OCI-LY7 (cell line): ENCODE data around the gene GPAT3. TPM values are rescaled to one million over a fixed set of nuclear protein-coding genes. Genes with fewer than 3 reads are reported as not detected.
A peak's percentile ranks its signal among the peaks of the same experiment; 100 is the strongest.

Experiments
- BruUV-seq: library from RNA; stranded (reverse); fragments of 400-500 nt; replicated peaks from 2 replicates; lab custom pipeline; 2021; lab: Mats Ljungman, UMichigan
- CTCF ChIA-PET: fragments of 300-600 bp; sonication (Branson Sonifier 250); formaldehyde crosslinking; loops from one replicate; lab custom pipeline; 2022; ENCODE audit warnings: antibody characterized with exemption; ENCODE audit not compliant: unreplicated experiment; lab: Charles Lee
- POLR2A ChIA-PET: fragments of 300-600 bp; sonication (Branson Sonifier 250); formaldehyde crosslinking; loops from one replicate; lab custom pipeline; 2022; ENCODE audit warnings: antibody characterized with exemption; lab: Charles Lee
- DNase-seq: peaks from one replicate; pipeline ENCODE4 v3.0.0-alpha.2; 2015; ENCODE audit warnings: low spot score
- H2AFZ ChIP-seq: fragments of 200-600 bp; sonication (generic), shearing (Covaris generic); 2 replicates; pipeline ENCODE4 v1.6.1; 2014; ENCODE audit warnings: mild to moderate bottlenecking, antibody characterized with exemption, low read length, moderate library complexity
- H3K27ac ChIP-seq: fragments of 200-600 bp; sonication (generic); 2 replicates; pipeline ENCODE4 v1.5.1; 2014; ENCODE audit warnings: mixed run types, low read depth, mild to moderate bottlenecking, moderate library complexity, low read length, inconsistent platforms; ENCODE audit not compliant: poor library complexity, severe bottlenecking
- H3K36me3 ChIP-seq: fragments of 200-600 bp; sonication (generic); 2 replicates; pipeline ENCODE4 v1.6.1; 2014; ENCODE audit warnings: mild to moderate bottlenecking, antibody characterized with exemption, low read length, moderate library complexity, mixed read lengths; ENCODE audit not compliant: insufficient read depth
- H3K4me1 ChIP-seq: fragments of 200-600 bp; sonication (generic); 2 replicates; pipeline ENCODE4 v1.5.1; 2014; ENCODE audit warnings: mild to moderate bottlenecking, low read length; ENCODE audit not compliant: insufficient read depth, poor library complexity, severe bottlenecking
- H3K4me2 ChIP-seq: fragments of 200-600 bp; sonication (generic); 2 replicates; pipeline ENCODE4 v1.6.1; 2014; ENCODE audit warnings: mild to moderate bottlenecking, low read length
- H3K4me3 ChIP-seq: fragments of 200-600 bp; sonication (generic); 2 replicates; pipeline ENCODE4 v1.5.1; 2014; ENCODE audit warnings: mild to moderate bottlenecking, low read depth, low read length; ENCODE audit not compliant: poor library complexity, severe bottlenecking
- H3K79me2 ChIP-seq: fragments of 200-600 bp; sonication (generic); 2 replicates; pipeline ENCODE4 v1.6.1; 2016; ENCODE audit warnings: low read depth, mild to moderate bottlenecking, low read length, moderate library complexity, mixed read lengths; ENCODE audit not compliant: insufficient read depth
- H3K9me2 ChIP-seq: fragments of 200-600 bp; sonication (generic); 2 replicates; pipeline ENCODE4 v1.6.1; 2016; ENCODE audit warnings: mild to moderate bottlenecking, low read length, mixed read lengths; ENCODE audit not compliant: insufficient read depth
- H3K9me3 ChIP-seq: fragments of 200-600 bp; sonication (generic); 2 replicates; pipeline ENCODE4 v1.6.1; 2014; ENCODE audit warnings: mild to moderate bottlenecking, mixed run types, low read length, mixed read lengths
- H4K20me1 ChIP-seq: fragments of 200-600 bp; sonication (generic); 2 replicates; pipeline ENCODE4 v1.6.1; 2014; ENCODE audit warnings: mild to moderate bottlenecking, antibody characterized with exemption, low read length, moderate library complexity, mixed read lengths; ENCODE audit not compliant: insufficient read depth
- EZH2phosphoT487 ChIP-seq: fragments of 200-600 bp; sonication (generic); IDR thresholded peaks from 2 replicates; pipeline ENCODE4 v1.6.1; 2018; ENCODE audit warnings: low read depth, borderline replicate concordance, mild to moderate bottlenecking, mixed run types, antibody characterized with exemption, low read length, moderate library complexity, mixed read lengths
- intact Hi-C: fragments of 100-400 bp; cut with micrococcal nuclease; formaldehyde crosslinking; loops from one replicate; pipeline ENCODE4 v1.10.0; 2022; ENCODE audit not compliant: unreplicated experiment
- total RNA-seq, 2 experiments: library from RNA; depleted of rRNA in 1 of 2; stranded (reverse); fragments of >200 nt in 1 of 2; shearing (Covaris generic) in 1 of 2; gene quantifications; 2 replicates each; pipeline ENCODE4 v1.2.3, GENCODE V29; 2014 to 2022
- TF ChIP-seq, protein P1 (sequence below): fragments of 200-600 bp; sonication (generic); conservative IDR thresholded peaks from 2 replicates; pipeline ENCODE4 v1.5.1; 2014; ENCODE audit warnings: mild to moderate bottlenecking, antibody characterized with exemption, low read length, moderate library complexity, mixed read lengths

Gene GPAT3
- total RNA-seq, 2 experiments from 2014 or later: 0.41 TPM; not detected in 1

DNA sequence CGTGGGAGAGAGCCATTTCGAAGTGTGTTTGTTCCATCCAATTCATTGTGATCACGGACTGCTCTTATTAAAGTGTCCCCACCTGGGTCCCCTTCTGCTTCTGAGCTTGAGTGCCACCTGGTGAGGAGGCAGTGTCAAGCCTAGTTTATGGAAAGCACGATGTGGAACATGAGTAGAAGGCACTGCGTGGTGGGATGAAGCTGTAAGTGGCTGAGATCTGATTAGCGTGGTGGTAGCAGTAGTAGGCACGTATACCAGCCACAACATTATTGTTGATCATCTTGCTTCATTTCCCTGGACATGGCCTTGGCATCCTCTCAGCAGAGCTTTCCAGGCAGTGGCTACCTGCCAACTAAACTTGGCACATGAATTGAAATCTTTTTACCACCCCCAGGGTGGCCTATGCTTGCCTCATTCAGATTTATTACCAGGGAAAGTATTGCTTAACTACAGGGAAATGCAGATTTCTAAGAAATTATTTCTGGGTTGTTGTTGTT is 46.4 kb downstream of the GPAT3 start:
- intact Hi-C loops: loop anchor here (1.0 to 2.0 kb wide), 2 partner anchors 220 to 298 kb away; partner anchors contain the start of gene COQ2
- peak; percentile 58 for DNase-seq
- Histone ChIP-seq H4K20me1 (no peaks in the 10 kb centered on the region), H3K9me2 (no peaks in the 10 kb centered on the region), H3K27ac (peak overlapping the region; percentile 14), H3K4me3 (peak overlapping the region; percentile 11), H2AFZ (peak overlapping the region; percentile 59), H3K4me2 (peak overlapping the region; percentile 52), H3K4me1 (peaks cover 12% of the 10 kb centered on the region), H3K79me2 (no peaks in the 10 kb centered on the region), H3K36me3 (no peaks in the 10 kb centered on the region), H3K9me3 (no peaks in the 10 kb centered on the region)
- no TSS peak for BruUV-seq
- POLR2A ChIA-PET: interaction anchor here (0.5 to 3.6 kb wide), 8 partner anchors 14 to 1587 kb away, joined by 3 to 26 read pairs (median 3); no protein-coding TSS in a partner anchor
- TF ChIP-seq, protein P1, sequence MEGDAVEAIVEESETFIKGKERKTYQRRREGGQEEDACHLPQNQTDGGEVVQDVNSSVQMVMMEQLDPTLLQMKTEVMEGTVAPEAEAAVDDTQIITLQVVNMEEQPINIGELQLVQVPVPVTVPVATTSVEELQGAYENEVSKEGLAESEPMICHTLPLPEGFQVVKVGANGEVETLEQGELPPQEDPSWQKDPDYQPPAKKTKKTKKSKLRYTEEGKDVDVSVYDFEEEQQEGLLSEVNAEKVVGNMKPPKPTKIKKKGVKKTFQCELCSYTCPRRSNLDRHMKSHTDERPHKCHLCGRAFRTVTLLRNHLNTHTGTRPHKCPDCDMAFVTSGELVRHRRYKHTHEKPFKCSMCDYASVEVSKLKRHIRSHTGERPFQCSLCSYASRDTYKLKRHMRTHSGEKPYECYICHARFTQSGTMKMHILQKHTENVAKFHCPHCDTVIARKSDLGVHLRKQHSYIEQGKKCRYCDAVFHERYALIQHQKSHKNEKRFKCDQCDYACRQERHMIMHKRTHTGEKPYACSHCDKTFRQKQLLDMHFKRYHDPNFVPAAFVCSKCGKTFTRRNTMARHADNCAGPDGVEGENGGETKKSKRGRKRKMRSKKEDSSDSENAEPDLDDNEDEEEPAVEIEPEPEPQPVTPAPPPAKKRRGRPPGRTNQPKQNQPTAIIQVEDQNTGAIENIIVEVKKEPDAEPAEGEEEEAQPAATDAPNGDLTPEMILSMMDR: peak; percentile 72
- TF ChIP-seq EZH2phosphoT487: no peak
- CTCF ChIA-PET: interaction anchor here (1.0 to 1.4 kb wide), 2 partner anchors 13 to 90 kb away, joined by 3 read pairs; no protein-coding TSS in a partner anchor

DNA sequence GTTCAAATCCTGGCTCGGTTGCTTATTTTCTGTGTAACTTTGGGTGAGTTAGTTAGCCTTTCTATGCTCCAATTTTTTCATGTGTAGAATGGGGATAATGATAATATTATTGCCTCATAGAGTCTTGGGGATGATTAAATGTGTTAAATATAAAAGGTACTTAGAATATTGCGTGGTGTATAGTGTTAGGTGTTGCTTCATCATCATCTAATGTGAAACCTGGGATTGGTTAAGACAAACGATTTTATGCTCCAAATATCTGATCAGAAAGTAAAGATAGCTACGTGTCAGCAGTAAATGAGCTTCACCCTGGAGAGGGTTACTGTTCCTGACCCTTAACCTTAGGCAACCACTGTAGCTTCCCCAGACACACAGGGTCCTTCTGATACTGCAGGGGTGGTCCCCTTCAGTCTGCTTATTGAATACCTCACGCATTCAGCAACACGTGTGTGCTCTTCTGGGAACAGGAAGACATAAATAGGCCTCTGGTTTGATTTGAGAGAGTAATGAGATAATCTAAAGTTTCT is 50.1 kb downstream of the GPAT3 start:
- Histone ChIP-seq H4K20me1 (no peaks in the 10 kb centered on the region), H3K79me2 (no peaks in the 10 kb centered on the region), H3K9me3 (no peaks in the 10 kb centered on the region), H3K27ac (no peak overlapping the region), H3K4me2 (no peak overlapping the region), H3K9me2 (no peaks in the 10 kb centered on the region), H3K4me3 (no peak overlapping the region), H3K36me3 (no peaks in the 10 kb centered on the region), H3K4me1 (peaks cover 12% of the 10 kb centered on the region), H2AFZ (no peak overlapping the region)
- ChIA-PET CTCF (no interaction called here), POLR2A (interaction anchor here (1.1 kb wide), 1 partner anchor 27 kb away, joined by 3 read pairs; no protein-coding TSS in a partner anchor)
- no peak for DNase-seq
- BruUV-seq: no TSS peak
- TF ChIP-seq EZH2phosphoT487: no peak
- TF ChIP-seq, protein P1: no peak
- intact Hi-C loops: no loop called here

DNA sequence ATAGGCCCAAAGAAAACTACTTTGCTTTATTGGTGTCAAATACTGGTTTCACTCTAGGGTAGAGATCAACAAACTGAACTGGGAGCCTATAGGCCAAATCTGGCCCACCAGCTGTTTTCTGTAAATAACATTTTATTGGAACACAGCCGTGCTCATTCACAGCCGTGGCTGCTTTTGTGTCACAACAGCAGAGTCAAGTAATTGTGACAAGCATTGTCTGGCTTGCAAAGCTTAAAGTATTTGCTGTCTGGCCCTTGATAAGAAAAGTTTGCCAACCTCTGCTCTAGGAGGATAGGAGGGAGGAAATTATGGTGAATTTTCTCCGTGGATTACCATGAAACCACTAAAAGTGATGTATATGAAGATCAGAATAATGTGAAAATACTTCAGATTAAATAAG is 53.4 kb downstream of the GPAT3 start:
- no peak overlapping the region for H3K4me3 ChIP-seq
- H3K4me1 ChIP-seq: no peaks in the 10 kb centered on the region
- no peaks in the 10 kb centered on the region for H3K36me3 ChIP-seq
- H3K9me2 ChIP-seq: no peaks in the 10 kb centered on the region
- no peak overlapping the region for H3K27ac ChIP-seq
- no peak for DNase-seq
- H3K9me3 ChIP-seq: no peaks in the 10 kb centered on the region
- intact Hi-C loops: no loop called here
- CTCF ChIA-PET: no interaction called here
- TF ChIP-seq, protein P1: no peak
- no peak for TF ChIP-seq EZH2phosphoT487
- no peak overlapping the region for H3K4me2 ChIP-seq
- BruUV-seq: no TSS peak
- no peaks in the 10 kb centered on the region for H4K20me1 ChIP-seq
- no peak overlapping the region for H2AFZ ChIP-seq
- POLR2A ChIA-PET: interaction anchor here (0.6 kb wide), 1 partner anchor 855 kb away, joined by 4 read pairs; no protein-coding TSS in a partner anchor
- H3K79me2 ChIP-seq: no peaks in the 10 kb centered on the region
